GM12891 (cell line): ENCODE data around the gene S100B.

Source experiments
- PAX5 ChIP-seq: IDR thresholded peaks from 2 replicates; pipeline ENCODE4 v1.6.1; 2011; ENCODE audit warnings: low read length, moderate library complexity, mild to moderate bottlenecking; ENCODE audit not compliant: insufficient read depth, severe bottlenecking
- POLR2A ChIP-seq: IDR thresholded peaks from 2 replicates; pipeline ENCODE4 v1.6.1; 2011; ENCODE audit warnings: low read depth, low read length, control low read depth
- POLR2AphosphoS5 ChIP-seq: IDR thresholded peaks from 2 replicates; pipeline ENCODE4 v1.6.1; 2011; ENCODE audit warnings: low read depth, low read length, control low read depth
- POU2F2 ChIP-seq: IDR thresholded peaks from 2 replicates; pipeline ENCODE4 v1.6.1; 2011; ENCODE audit warnings: low read depth, mild to moderate bottlenecking, control low read depth, low read length, moderate library complexity
- SPI1 ChIP-seq: IDR thresholded peaks from 2 replicates; pipeline ENCODE4 v1.6.1; 2011; ENCODE audit warnings: low read depth, low read length, control low read depth
- TAF1 ChIP-seq: IDR thresholded peaks from 2 replicates; pipeline ENCODE4 v1.6.1; 2011; ENCODE audit warnings: low read depth, low read length, control low read depth

- TF ChIP-seq POLR2AphosphoS5: no peak
- TF ChIP-seq POLR2A: no peak
- TF ChIP-seq TAF1: no peak
- no peak for TF ChIP-seq SPI1
- TF ChIP-seq POU2F2: no peak
- TF ChIP-seq PAX5: no peak
These were observed 49.7 kb downstream of the S100B start for GRCh38 chr21:46555225-46555617.
